ENCODE results near the gene NAGLU. TPM values are rescaled to one million over a fixed set of nuclear protein-coding genes. Genes with fewer than 3 reads are reported as not detected.

NAGLU gene
- polyA plus RNA-seq, 3 donors, result 30.5 to 38.7 (median 33.2) TPM

- 5 to 15% (median 7%) methylated on average over 18 of the region's 18 CpGs for WGBS, 3 donors
- no peak overlapping the region for H3K27ac ChIP-seq (ENCODE audit: low read depth, low read length)
Observed at GRCh38 chr17:42577140-42577531, 41.1 kb downstream of the NAGLU start.

- 0% methylated on average over 52 of the region's 52 CpGs for WGBS, 3 donors
- no peak within 1 kb of the TSS for H3K27ac ChIP-seq (ENCODE audit: low read depth, low read length)
Observed at GRCh38 chr17:42577532-42578281, 41.7 kb downstream of the NAGLU start, which contains the start of gene PSMC3IP. Gene PSMC3IP (minus strand): TSS chr17:42577729. CDS start chr17:42577686, 43 bp downstream.

GRCh38 chr17:42578282-42578869 lies 42.3 kb downstream of the NAGLU start:
- H3K27ac ChIP-seq (ENCODE audit: low read depth, low read length), result no peak overlapping the region
- 0 to 1% (median 0%) methylated on average over 20 of the region's 20 CpGs for WGBS, 3 donors

GRCh38 chr17:42579794-42580551 lies 43.9 kb downstream of the NAGLU start:
- WGBS, 3 donors, result 38 to 54% (median 46%) methylated on average over 2 of the region's 2 CpGs
- no peak overlapping the region for H3K27ac ChIP-seq (ENCODE audit: low read depth, low read length)

- H3K27ac ChIP-seq (ENCODE audit: low read depth, low read length), result no peak overlapping the region
- WGBS, 3 donors, result 91 to 92% (median 92%) methylated on average over 10 of the region's 10 CpGs
Observed at GRCh38 chr17:42581744-42582270, 45.8 kb downstream of the NAGLU start.

- no peak overlapping the region for H3K27ac ChIP-seq (ENCODE audit: low read depth, low read length)
- 66 to 84% (median 78%) methylated on average over 8 to 9 of the region's 9 CpGs for whole genome bisulfite sequencing, 3 donors
Observed at GRCh38 chr17:42584880-42585279, 48.8 kb downstream of the NAGLU start.

- 11 to 28% (median 23%) methylated on average over 1 of the region's 1 CpG for WGBS, 3 donors
- no peak overlapping the region for H3K27ac ChIP-seq (ENCODE audit: low read depth, low read length)
Observed at GRCh38 chr17:42585353-42585752, 49.3 kb downstream of the NAGLU start.

GRCh38 chr17:42586514-42587230 lies 50.6 kb downstream of the NAGLU start:
- WGBS, 3 donors, result 80 to 88% (median 84%) methylated on average over 7 of the region's 7 CpGs
- no peak overlapping the region for H3K27ac ChIP-seq (ENCODE audit: low read depth, low read length)

- 83 to 100% (median 92%) methylated on average over 2 of the region's 2 CpGs for WGBS, 3 donors
- H3K27ac ChIP-seq (ENCODE audit: low read depth, low read length), result no peak overlapping the region
Observed at GRCh38 chr17:42590886-42591285, 54.8 kb downstream of the NAGLU start.

- 93 to 96% (median 95%) methylated on average over 9 of the region's 9 CpGs for WGBS, 3 donors
- no peak overlapping the region for H3K27ac ChIP-seq (ENCODE audit: low read depth, low read length)
Observed at GRCh38 chr17:42591411-42591810, 55.4 kb downstream of the NAGLU start.

Other genes with a start within 250 kb of the NAGLU start
- 100 to 1,000 TPM in 1 of 3 donors, 10 to 100 TPM in 2; 22.7 to 151 (median 57.1) TPM for gene STAT5A, start 247.7 kb upstream of the NAGLU start, polyA plus RNA-seq
- gene STAT3, start 147.8 kb upstream of the NAGLU start, polyA plus RNA-seq, result 100 to 1,000 TPM in 1 of 3 donors, 10 to 100 TPM in 2; 60.7 to 204 (median 92.9) TPM
- gene CAVIN1, start 113.0 kb upstream of the NAGLU start, polyA plus RNA-seq, result 100 to 1,000 TPM in 2 of 3 donors, 10 to 100 TPM in 1; 30.4 to 517 (median 414) TPM
- 10 to 100 TPM; 17.6 to 30.5 (median 25.8) TPM for gene ATP6V0A1, start 77.4 kb upstream of the NAGLU start, polyA plus RNA-seq
- gene HSD17B1, start 16.7 kb downstream of the NAGLU start, polyA plus RNA-seq, result 10 to 100 TPM in 1 of 3 donors, 1 to 10 TPM in 2; 5.2 to 13.9 (median 5.5) TPM
- gene COASY, start 25.9 kb downstream of the NAGLU start, polyA plus RNA-seq, result 10 to 100 TPM; 53.3 to 71.0 (median 59.7) TPM
- 10 to 100 TPM; 38.7 to 71.3 (median 48.9) TPM for gene MLX, start 30.9 kb downstream of the NAGLU start, polyA plus RNA-seq
- 1 to 10 TPM; 3.5 to 7.1 (median 4.5) TPM for gene PSMC3IP, start 41.5 kb downstream of the NAGLU start, polyA plus RNA-seq
- gene RETREG3, start 73.1 kb downstream of the NAGLU start, polyA plus RNA-seq, result 10 to 100 TPM; 13.6 to 28.8 (median 20.7) TPM
- gene TUBG1, start 73.4 kb downstream of the NAGLU start, polyA plus RNA-seq, result 10 to 100 TPM; 28.6 to 51.8 (median 36.6) TPM
- gene TUBG2, start 123.0 kb downstream of the NAGLU start, polyA plus RNA-seq, result 10 to 100 TPM; 13.9 to 62.7 (median 24.0) TPM
- gene PLEKHH3, start 140.8 kb downstream of the NAGLU start, polyA plus RNA-seq, result 10 to 100 TPM; 30.4 to 67.4 (median 30.9) TPM
- 1 to 10 TPM; 1.3 to 2.6 (median 1.3) TPM for gene CCR10, start 145.6 kb downstream of the NAGLU start, polyA plus RNA-seq
- 1 to 10 TPM; 5.9 to 8.3 (median 7.0) TPM for gene CNTNAP1, start 146.3 kb downstream of the NAGLU start, polyA plus RNA-seq
- gene EZH1, start 208.8 kb downstream of the NAGLU start, polyA plus RNA-seq, result 10 to 100 TPM; 16.1 to 27.5 (median 25.9) TPM
- gene RAMP2, start 225.0 kb downstream of the NAGLU start, polyA plus RNA-seq, result 100 to 1,000 TPM in 2 of 3 donors, 10 to 100 TPM in 1; 12.9 to 178 (median 156) TPM
- gene VPS25, start 237.2 kb downstream of the NAGLU start, polyA plus RNA-seq, result 10 to 100 TPM; 52.3 to 64.8 (median 61.2) TPM
- gene WNK4, start 244.4 kb downstream of the NAGLU start, polyA plus RNA-seq, result under 1 TPM; 0.45 to 0.54 (median 0.46) TPM